NOMO-1 (cell line): ENCODE data around the gene OR2T12.
A peak's percentile ranks its signal among the peaks of the same experiment; 100 is the strongest.
"Not testable (repeated sequence)": the region's sequence is repeated elsewhere in the genome, so short reads cannot be mapped to it uniquely, and the experiment has no call there.

Experiments used
- DNase-seq, 2 experiments: peaks; one replicate each; lab custom pipeline; 2025; ENCODE audit not compliant: unreplicated experiment in 2 of 2; lab: John Stamatoyannopoulos, UW

Gene OR2T12, protein sequence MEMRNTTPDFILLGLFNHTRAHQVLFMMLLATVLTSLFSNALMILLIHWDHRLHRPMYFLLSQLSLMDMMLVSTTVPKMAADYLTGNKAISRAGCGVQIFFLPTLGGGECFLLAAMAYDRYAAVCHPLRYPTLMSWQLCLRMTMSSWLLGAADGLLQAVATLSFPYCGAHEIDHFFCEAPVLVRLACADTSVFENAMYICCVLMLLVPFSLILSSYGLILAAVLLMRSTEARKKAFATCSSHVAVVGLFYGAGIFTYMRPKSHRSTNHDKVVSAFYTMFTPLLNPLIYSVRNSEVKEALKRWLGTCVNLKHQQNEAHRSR

DNA sequence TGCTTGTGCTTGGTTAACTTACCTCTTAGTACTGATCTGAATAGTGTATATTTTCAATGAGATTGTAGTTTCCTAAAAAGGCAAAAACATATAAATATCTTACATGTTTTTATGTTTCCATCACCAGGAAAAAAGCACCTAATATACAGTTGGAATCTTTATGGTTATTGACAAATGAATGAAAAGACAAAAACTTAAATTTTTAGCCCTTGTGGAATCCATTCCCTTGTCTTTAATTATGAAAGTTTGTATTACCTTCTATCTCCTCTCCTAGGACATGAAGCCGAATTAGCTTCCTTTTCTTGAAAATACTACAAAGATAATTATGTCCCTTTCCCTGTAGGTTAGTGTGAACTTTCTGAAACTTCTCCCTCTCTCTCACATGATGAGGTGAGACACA is at the start of gene OR2T12:
Gene OR2T12 (minus strand): TSS at position 101 of the 400 bp plus-strand sequence. CDS start 7,846 bp downstream, outside the sequence.
- no peak for DNase-seq

DNA sequence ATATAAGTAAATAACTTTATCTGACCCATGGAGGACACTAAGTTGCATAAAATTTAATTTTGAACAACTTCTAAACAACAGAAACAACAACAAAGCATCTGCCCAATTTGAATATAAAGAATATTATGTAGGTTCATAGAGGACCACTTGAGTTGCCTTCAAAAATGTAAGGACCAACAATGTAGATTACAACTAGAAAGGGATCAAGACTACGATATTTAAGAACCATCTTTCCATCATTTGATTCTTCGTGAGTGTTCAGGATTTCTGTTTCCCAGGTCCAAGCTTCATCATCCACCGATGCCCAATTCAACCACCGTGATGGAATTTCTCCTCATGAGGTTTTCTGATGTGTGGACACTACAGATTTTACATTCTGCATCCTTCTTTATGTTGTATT is 45.3 kb upstream of the OR2T12 start, which contains the start of gene OR14C36:
Gene OR14C36 (plus strand): TSS at position 301 of the 400 bp plus-strand sequence. CDS start 0 bp downstream, at position 301.
- DNase-seq: no peak

DNA sequence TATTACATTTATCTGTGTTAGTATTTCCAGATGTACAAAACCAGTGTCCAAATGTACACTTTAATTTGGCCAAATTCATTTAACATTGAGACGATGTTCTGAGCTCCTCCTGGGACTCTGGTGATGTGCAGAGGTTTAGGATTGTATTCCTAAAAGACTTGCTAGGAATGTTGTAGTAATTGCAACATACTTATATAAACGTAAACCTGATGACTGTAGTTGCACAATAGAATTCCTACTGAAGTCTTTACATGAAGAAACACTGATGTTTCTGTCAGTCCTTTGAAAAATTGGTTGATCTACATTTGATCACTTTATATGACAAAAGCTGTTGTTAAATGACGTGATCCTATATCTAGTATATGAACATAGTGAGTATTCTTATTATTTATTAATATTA is 40.2 kb upstream of the OR2T12 start:
- DNase-seq: no peak

- no peak for DNase-seq
Observed at GRCh38 chr1:248324468-248324867, 21.2 kb upstream of the OR2T12 start, which contains the start of gene OR2M7. TSS of gene OR2M7 (minus strand) at chr1:248324568. CDS start at chr1:248324568, 0 bp downstream.

GRCh38 chr1:248316796-248317195 is 13.6 kb upstream of the OR2T12 start:
- DNase-seq: no peak

GRCh38 chr1:248306740-248307139 is 3.5 kb upstream of the OR2T12 start:
- DNase-seq: not testable (repeated sequence)

DNA sequence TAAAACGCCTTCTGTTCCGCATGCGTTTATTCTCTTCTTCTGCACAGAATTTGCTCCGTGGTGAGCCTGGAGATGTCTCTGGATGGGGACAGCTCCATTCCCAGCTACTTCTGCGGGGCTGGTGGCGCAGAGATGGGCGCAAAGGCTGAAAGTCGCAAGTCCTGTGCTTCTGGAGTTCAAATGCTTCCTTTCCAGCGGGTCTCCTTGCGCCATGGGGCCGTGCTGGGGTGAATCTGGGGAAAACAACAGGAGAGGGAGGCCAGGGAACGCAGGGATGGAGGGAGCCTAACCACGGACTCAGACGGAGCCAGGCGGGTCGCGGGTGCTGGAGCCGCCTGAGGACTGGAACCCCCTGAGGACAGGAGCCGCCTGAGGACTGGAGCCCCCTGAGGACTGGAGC is 2.9 kb upstream of the OR2T12 start:
- DNase-seq: no peak

- DNase-seq: not testable (repeated sequence)
Observed at GRCh38 chr1:248305672-248306071, 2.4 kb upstream of the OR2T12 start.

DNA sequence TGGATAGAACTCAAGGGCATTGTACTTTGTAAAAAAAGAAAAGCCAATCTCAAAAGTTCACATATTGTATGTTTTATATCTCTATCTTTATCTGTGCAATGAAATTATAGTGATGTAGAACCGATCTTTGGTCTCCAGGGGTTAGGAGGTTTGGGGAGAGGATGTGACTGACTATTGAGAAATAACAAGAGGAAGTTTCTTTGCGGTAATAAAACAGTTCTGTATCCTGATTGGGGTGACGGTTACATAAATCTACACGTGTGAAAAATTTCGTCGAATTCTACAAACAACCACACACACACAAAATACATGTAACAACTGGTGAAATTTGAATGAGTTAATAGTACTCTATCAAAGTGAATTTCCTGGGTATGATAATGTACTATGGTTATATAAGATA is 14.8 kb downstream of the OR2T12 start:
- peak; percentile 32 to 78 for DNase-seq

- no peak for DNase-seq
Observed at GRCh38 chr1:248277876-248278275, 25.3 kb downstream of the OR2T12 start, which contains the start of gene OR2T33. TSS of gene OR2T33 (minus strand) at chr1:248277976. CDS start at chr1:248273814, 4,162 bp downstream.

GRCh38 chr1:248273225-248273624 is 30.0 kb downstream of the OR2T12 start:
- not testable (repeated sequence) for DNase-seq

DNA sequence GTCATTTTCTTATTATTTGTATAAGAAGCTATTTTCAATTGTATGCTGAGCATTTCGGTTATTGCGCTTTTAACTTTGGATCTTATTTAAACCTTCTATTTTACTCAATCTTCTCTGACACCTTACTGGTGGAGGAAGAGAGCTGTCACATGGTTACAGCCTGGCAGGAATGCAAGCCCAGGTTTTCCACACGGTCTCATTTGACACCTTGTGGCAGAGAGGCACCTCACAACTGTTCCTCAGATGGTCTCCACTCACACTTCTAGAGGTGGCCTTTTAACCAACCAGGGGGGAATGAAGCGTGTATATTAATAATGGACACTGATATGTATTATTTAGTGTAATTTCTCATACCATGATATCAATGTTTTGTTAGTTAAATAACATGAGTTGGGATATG is 35.0 kb downstream of the OR2T12 start:
- no peak for DNase-seq

DNA sequence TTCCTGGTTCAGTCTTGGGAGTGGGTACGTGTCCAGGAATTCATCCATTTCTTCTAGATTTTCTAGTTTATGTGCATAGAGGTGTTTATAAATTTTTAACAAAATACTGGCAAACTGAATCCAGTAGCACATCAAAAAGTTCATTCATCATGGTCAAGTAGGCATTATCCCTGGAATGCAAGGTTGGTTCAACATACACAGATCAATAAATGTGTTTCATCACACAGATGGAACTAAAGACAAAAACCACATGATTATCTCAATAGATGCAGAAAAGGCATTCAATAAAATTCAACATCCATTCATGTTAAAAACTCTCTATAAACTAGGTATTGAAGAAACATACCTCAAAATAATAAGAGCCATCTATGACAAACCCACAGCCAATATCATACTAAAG is 43.9 kb downstream of the OR2T12 start:
- DNase-seq: not testable (repeated sequence)

GRCh38 chr1:248243204-248243603 is 60.0 kb downstream of the OR2T12 start:
- DNase-seq: peak; percentile 51 to 64
